Cardiac muscle cell (in vitro differentiated cells and primary cell): Measurements from ENCODE around the gene TSPAN2. TPM values are rescaled to one million over a fixed set of nuclear protein-coding genes. Genes with fewer than 3 reads are reported as not detected.
A peak's percentile ranks its signal among the peaks of the same experiment; 100 is the strongest.

Experiments used
- DNase-seq, 2 donors: peaks; one replicate each; pipeline versions ENCODE4 v3.0.0 to v3.0.0-alpha.2; 2010 to 2017; ENCODE audit warnings: low read depth in 1 of 2, low spot score in 1 of 2
- H3K27ac ChIP-seq: fragments of 200-600 bp; sonication (generic); 2 replicates; pipeline ENCODE4 v1.5.1; 2016
- H3K27me3 ChIP-seq: fragments of 200-600 bp; sonication (generic); 2 replicates; pipeline ENCODE4 v1.6.0; 2016; ENCODE audit warnings: control low read depth
- H3K36me3 ChIP-seq: fragments of 200-600 bp; sonication (generic); 2 replicates; pipeline ENCODE4 v1.5.1; 2016; ENCODE audit warnings: control low read depth
- H3K4me1 ChIP-seq: fragments of 200-600 bp; sonication (generic); 2 replicates; pipeline ENCODE4 v1.8.1; 2017; ENCODE audit warnings: low read depth, mild to moderate bottlenecking, mixed run types
- H3K4me3 ChIP-seq: fragments of 200-600 bp; sonication (generic); 2 replicates; pipeline ENCODE4 v1.5.1; 2016; ENCODE audit warnings: mild to moderate bottlenecking
- H3K9me3 ChIP-seq: fragments of 200-600 bp; sonication (generic); 2 replicates; pipeline ENCODE4 v1.5.1; 2017; ENCODE audit warnings: low read depth, mild to moderate bottlenecking, control low read depth
- polyA plus RNA-seq: library from polyadenylated mRNA; unstranded; fragments of >200 nt; fragmentation: Nextera tagmentation; extraction: Ambion mirVana; gene quantifications from 2 replicates; pipeline ENCODE4 v1.2.1, GENCODE V29; 2016
- total RNA-seq: library from RNA; depleted of rRNA; stranded (reverse); fragments of >200 nt; gene quantifications from 2 replicates; pipeline ENCODE4 v1.2.3, GENCODE V29; 2016
- TF ChIP-seq, protein P1 (sequence below): IDR thresholded peaks from 2 replicates; pipeline ENCODE4 v1.5.1; 2012; ENCODE audit warnings: low read depth, mild to moderate bottlenecking, low read length

The TSPAN2 gene
- total and polyA plus RNA-seq, 2 experiments from 2014 or later = 26.6 to 88.0 TPM

DNA sequence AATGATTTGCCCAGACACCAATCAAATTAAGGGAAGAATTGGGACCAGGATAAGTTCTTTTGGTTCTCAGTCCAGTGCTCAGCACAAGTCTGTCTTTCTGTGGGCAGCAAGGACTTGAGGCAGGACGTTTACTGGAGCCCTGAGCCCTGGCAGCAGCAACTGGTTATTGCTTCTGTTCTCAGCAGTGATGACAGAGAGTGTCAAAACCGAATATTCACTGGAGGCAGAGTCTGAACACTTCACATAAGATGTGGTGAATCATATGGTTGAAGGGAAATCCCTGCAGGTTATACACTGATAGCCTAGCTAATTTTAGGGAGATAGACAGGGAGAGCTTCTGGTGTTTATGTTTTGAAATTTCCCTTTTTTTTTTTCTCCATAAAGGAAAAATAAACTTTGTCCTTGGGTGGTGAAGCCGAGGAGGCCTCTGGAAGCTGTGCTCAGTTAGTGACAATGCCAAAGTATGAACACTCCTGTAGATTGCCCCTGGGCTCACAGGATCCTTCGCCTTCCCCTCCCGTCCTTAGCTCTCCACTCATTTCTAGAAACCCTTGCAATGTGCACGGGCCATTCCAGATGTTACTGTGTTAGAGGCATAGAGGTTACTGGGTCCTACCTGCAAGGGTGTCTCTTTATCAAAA is 26.3 kb upstream of the TSPAN2 start:
- no peak for DNase-seq
- no peaks in the 10 kb centered on the region for H3K27me3 ChIP-seq
- TF ChIP-seq, protein P1, sequence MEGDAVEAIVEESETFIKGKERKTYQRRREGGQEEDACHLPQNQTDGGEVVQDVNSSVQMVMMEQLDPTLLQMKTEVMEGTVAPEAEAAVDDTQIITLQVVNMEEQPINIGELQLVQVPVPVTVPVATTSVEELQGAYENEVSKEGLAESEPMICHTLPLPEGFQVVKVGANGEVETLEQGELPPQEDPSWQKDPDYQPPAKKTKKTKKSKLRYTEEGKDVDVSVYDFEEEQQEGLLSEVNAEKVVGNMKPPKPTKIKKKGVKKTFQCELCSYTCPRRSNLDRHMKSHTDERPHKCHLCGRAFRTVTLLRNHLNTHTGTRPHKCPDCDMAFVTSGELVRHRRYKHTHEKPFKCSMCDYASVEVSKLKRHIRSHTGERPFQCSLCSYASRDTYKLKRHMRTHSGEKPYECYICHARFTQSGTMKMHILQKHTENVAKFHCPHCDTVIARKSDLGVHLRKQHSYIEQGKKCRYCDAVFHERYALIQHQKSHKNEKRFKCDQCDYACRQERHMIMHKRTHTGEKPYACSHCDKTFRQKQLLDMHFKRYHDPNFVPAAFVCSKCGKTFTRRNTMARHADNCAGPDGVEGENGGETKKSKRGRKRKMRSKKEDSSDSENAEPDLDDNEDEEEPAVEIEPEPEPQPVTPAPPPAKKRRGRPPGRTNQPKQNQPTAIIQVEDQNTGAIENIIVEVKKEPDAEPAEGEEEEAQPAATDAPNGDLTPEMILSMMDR = no peak
- H3K4me3 ChIP-seq = no peak overlapping the region
- no peaks in the 10 kb centered on the region for H3K9me3 ChIP-seq
- H3K27ac ChIP-seq = no peak overlapping the region
- no peaks in the 10 kb centered on the region for H3K4me1 ChIP-seq
- no peaks in the 10 kb centered on the region for H3K36me3 ChIP-seq

DNA sequence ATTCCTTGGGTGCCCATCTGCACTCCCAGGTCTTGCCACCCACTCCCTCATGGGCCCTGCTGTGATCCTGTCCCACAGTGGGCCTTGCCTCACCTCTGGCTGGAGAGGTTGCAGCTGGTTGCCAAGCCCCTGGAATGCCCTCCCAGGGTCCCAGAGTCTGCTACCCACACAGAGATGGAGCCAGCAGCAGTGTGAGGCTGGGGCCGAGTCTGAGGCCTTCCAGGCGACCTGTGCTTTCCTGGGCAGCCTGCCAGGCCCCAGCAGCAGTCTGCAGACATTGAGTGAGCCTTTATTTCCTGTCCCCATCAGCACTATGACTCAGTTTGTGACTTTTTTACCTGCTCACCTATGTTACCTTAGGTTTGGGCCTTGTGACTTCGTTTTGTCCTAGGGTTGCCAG is 25.0 kb upstream of the TSPAN2 start:
- DNase-seq = peak; percentile 57 to 61
- Histone ChIP-seq H3K27me3 (no peaks in the 10 kb centered on the region), H3K27ac (no peak overlapping the region), H3K9me3 (no peaks in the 10 kb centered on the region), H3K4me3 (no peak overlapping the region), H3K4me1 (no peaks in the 10 kb centered on the region), H3K36me3 (no peaks in the 10 kb centered on the region)
- TF ChIP-seq, protein P1 = no peak

DNA sequence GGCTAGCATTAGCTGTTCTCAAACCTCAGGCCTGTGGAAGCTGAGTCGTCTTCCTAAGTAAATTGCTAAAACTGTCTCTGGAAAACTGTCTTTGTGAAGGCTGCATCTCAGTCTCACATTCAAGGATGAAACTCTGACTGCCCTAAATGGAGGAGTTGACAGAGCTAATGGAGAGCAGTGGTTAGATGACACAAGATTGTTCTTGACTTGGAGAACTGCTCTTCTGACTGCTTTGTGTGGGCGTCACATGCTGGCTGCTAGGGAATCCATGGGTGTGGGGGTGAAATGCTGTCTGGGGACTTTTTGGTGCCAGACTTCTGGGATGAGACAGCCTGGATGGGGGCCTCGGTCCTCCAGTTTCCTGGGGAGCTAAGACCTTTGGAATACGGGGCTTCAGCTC is 24.5 kb upstream of the TSPAN2 start:
- TF ChIP-seq, protein P1 = no peak
- no peak overlapping the region for H3K27ac ChIP-seq

DNA sequence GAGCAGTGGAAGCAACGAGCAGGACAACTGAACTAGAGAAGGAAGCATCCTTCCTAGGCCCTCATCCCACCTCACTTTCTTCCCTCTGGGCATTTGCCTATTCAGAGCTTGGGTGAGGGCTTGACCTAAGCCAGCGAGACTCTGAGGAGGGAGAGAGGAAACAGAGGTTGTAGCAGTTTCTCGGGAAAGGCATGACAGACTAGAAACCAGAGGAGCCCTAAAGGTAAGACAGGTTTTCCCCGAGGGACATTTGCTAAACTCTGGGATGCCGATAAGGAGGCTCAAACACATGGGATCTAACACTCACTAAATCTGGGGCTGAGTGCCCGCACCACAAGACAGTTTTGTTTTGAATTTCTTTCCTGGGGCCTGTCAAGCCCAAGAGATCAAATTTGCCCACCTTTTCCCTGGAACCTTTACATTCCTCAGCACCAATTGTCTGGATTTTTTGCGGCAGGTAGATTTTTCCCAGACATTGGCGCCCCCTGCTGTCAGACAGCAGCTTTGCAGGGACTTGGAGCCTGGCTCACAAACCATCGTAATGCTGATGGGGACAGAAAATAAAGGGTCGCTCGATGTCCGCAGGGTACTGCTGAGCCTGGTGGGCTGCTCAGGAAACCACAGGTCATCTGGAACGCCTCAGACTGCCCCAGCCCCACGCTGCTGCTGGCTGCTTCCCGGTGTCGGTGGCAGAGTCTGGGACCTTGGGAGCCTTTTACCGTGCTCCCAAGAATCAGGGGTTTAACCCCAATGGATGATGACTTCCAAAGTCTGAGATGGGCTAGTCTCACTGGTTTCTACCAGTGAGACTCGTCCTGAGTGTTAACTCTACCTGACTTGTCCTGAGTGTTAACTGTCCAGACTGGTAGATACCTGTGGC is 23.4 kb upstream of the TSPAN2 start:
- TF ChIP-seq, protein P1 = peak; percentile 96
- no peaks in the 10 kb centered on the region for H3K36me3 ChIP-seq
- no peaks in the 10 kb centered on the region for H3K27me3 ChIP-seq
- no peak overlapping the region for H3K4me3 ChIP-seq
- no peaks in the 10 kb centered on the region for H3K9me3 ChIP-seq
- no peaks in the 10 kb centered on the region for H3K4me1 ChIP-seq
- peak; percentile 37 to 53 for DNase-seq
- no peak overlapping the region for H3K27ac ChIP-seq

More for the DNA sequence above, 24.5 kb upstream of the TSPAN2 start:
- H3K4me3 ChIP-seq = no peak overlapping the region
- DNase-seq = no peak
- no peaks in the 10 kb centered on the region for H3K36me3 ChIP-seq
- H3K4me1 ChIP-seq = no peaks in the 10 kb centered on the region
- no peaks in the 10 kb centered on the region for H3K9me3 ChIP-seq
- H3K27me3 ChIP-seq = no peaks in the 10 kb centered on the region

DNA sequence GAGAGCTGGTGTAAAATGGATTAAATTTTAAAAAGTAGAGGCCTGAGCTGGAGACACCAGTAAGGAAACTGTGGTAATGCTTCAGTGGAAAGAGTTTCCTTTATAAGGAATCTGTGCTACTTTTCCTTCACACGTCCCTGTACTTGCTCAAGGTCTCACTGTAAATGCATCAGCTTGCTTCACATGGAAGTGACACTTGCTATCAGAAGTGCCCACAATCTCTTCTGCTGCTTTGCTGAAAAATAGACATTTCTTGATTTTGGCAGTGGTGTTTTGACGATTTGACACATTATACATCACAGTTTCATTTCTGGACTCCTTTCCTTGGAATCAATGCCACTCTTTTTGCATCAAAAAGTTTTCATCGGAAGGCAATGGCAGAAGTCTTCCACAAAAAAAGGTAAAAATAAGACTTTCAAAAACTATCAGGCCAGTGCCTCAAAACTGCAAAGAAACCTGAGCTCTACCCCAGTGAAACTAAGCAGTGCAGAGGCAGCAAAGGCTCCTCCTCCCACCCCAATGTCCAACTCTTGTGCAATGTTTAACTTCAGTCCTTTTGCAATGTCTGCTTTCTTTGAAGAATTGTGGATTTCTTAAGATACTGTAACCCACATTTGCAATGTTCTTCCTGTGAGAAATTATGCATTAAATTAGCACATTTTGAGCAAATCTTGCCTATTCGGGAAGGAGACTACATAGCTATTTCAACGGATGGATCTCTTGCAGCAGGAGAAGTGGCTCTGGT is 18.4 kb upstream of the TSPAN2 start:
- TF ChIP-seq, protein P1 = no peak
- no peaks in the 10 kb centered on the region for H3K4me1 ChIP-seq
- no peak overlapping the region for H3K4me3 ChIP-seq
- H3K9me3 ChIP-seq = no peaks in the 10 kb centered on the region
- H3K27ac ChIP-seq = no peak overlapping the region
- DNase-seq = peak in 1 of 2 donors; percentile 86
- no peaks in the 10 kb centered on the region for H3K27me3 ChIP-seq
- no peaks in the 10 kb centered on the region for H3K36me3 ChIP-seq
